PFSK-1 (cell line): Measurements from ENCODE around the gene RPP25L.

ENCODE experiments used
- FOXP2 ChIP-seq: optimal IDR thresholded peaks from 2 replicates; pipeline ENCODE3; 2011; ENCODE audit warnings: borderline replicate concordance, control low read depth, inconsistent platforms; ENCODE audit not compliant: insufficient read depth; ENCODE audit errors: extremely low read length, extremely low read depth
- POLR2AphosphoS5 ChIP-seq: IDR thresholded peaks from 2 replicates; pipeline ENCODE4 v1.6.1; 2012; ENCODE audit warnings: low read depth, mild to moderate bottlenecking, control low read depth, low read length, moderate library complexity
- SIN3A ChIP-seq: IDR thresholded peaks from 2 replicates; pipeline ENCODE4 v1.6.1; 2012; ENCODE audit warnings: mild to moderate bottlenecking, low read length, moderate library complexity, borderline replicate concordance; ENCODE audit not compliant: insufficient read depth
- TAF1 ChIP-seq: IDR thresholded peaks from 2 replicates; pipeline ENCODE4 v1.6.1; 2012; ENCODE audit warnings: low read length, control low read depth, borderline replicate concordance; ENCODE audit not compliant: insufficient read depth
- TF ChIP-seq, protein P1 (sequence below), 2 experiments: IDR thresholded peaks; 2 replicates each; pipeline versions ENCODE4 v1.6.1 to v1.8.0; 2011 to 2012; ENCODE audit warnings: low read depth in 2 of 2, low read length in 2 of 2, control low read depth in 1 of 2, inconsistent platforms in 1 of 2, mild to moderate bottlenecking in 1 of 2, moderate library complexity in 1 of 2; ENCODE audit not compliant: insufficient read depth in 1 of 2

RPP25L gene

GRCh38 chr9:34578241-34579103 lies 33.4 kb downstream of the RPP25L start:
- TF ChIP-seq, protein P1, sequence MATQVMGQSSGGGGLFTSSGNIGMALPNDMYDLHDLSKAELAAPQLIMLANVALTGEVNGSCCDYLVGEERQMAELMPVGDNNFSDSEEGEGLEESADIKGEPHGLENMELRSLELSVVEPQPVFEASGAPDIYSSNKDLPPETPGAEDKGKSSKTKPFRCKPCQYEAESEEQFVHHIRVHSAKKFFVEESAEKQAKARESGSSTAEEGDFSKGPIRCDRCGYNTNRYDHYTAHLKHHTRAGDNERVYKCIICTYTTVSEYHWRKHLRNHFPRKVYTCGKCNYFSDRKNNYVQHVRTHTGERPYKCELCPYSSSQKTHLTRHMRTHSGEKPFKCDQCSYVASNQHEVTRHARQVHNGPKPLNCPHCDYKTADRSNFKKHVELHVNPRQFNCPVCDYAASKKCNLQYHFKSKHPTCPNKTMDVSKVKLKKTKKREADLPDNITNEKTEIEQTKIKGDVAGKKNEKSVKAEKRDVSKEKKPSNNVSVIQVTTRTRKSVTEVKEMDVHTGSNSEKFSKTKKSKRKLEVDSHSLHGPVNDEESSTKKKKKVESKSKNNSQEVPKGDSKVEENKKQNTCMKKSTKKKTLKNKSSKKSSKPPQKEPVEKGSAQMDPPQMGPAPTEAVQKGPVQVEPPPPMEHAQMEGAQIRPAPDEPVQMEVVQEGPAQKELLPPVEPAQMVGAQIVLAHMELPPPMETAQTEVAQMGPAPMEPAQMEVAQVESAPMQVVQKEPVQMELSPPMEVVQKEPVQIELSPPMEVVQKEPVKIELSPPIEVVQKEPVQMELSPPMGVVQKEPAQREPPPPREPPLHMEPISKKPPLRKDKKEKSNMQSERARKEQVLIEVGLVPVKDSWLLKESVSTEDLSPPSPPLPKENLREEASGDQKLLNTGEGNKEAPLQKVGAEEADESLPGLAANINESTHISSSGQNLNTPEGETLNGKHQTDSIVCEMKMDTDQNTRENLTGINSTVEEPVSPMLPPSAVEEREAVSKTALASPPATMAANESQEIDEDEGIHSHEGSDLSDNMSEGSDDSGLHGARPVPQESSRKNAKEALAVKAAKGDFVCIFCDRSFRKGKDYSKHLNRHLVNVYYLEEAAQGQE (IDR thresholded peaks at IDR 0.05; ENCODE audit: insufficient read depth in 1 of 2, low read depth in 2 of 2, low read length in 2 of 2) = no peak
- TF ChIP-seq FOXP2 (no peak), POLR2AphosphoS5 (no peak), SIN3A (no peak), TAF1 (no peak)

GRCh38 chr9:34577400-34578240 lies 34.3 kb downstream of the RPP25L start:
- TF ChIP-seq FOXP2 (no peak), TAF1 (no peak), POLR2AphosphoS5 (no peak), SIN3A (no peak)
- TF ChIP-seq, protein P1 (IDR thresholded peaks at IDR 0.05; ENCODE audit: insufficient read depth in 1 of 2, low read depth in 2 of 2, low read length in 2 of 2) = no peak

- TF ChIP-seq, protein P1 (IDR thresholded peaks at IDR 0.05; ENCODE audit: insufficient read depth in 1 of 2, low read depth in 2 of 2, low read length in 2 of 2) = peak; percentile 71 to 79
- TF ChIP-seq TAF1 = no peak
Measured at GRCh38 chr9:34576597-34577399, 35.1 kb downstream of the RPP25L start.

DNA sequence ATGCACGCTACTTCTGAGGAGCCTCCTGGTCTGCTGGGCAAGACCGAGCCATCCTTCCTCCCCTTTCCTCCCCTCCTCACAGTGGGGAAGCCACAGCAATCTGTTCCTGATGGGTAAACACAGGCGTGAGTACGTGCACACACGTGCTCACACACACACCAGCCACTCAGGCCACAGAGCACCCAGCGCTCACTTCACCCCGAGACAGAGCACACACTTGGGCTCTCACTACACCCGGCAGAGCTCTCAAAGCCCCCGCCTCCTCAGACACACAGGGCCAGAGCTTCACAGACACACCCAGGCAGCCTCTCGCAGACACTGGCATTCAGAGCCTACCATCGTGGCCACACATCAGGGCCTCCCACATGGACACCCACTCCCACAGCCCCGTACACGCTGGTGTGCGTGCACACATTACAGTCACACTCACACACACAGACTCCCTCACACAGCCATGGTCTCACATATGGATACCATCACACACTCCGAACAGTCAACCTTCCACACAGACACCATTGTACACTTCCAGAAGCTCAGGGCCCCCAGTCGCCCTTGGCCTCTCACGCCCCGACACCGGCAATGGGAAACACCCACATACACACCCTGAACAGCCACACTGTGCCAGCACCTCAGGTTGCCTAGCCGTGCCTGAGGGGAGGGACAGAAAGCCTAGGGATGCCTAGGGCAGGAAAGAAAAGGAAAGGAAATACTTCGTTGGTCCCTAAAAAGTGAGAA lies 35.9 kb downstream of the RPP25L start:
- TF ChIP-seq TAF1 (no peak), SIN3A (no peak), FOXP2 (no peak), POLR2AphosphoS5 (no peak)
- TF ChIP-seq, protein P1 (IDR thresholded peaks at IDR 0.05; ENCODE audit: insufficient read depth in 1 of 2, low read depth in 2 of 2, low read length in 2 of 2) = no peak
